HG02759 (cell line): ENCODE measurements around the gene PPP2R3B.
A peak's percentile ranks its signal among the peaks of the same experiment; 100 is the strongest.
"Not testable (repeated sequence)": the region's sequence is repeated elsewhere in the genome, so short reads cannot be mapped to it uniquely, and the experiment has no call there.

Experiments used
- ATAC-seq: cut with Tn5 transposase; IDR thresholded peaks from one replicate; pipeline ENCODE4 v1.9.1; 2021; ENCODE audit warnings: mild to moderate bottlenecking, moderate library complexity; ENCODE audit not compliant: unreplicated experiment

The PPP2R3B gene

DNA sequence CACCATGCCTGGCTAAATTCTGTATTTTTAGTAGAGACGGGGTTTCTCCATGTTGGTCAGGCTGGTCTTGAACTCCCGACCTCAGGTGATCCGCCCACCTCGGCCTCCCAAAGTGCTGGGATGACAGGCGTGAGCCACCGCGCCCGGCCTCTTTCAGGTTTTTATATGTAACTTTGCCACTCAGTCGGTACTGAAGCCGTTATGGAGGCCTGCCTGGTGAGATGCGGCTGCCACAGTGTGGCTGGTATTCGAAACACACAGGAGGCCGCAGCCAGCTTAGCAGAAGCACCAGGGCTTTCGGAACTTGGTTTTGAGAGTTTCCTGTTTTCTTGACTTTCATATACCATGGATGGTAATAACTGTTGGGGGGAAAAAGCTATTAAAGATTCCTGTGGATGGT is 62.0 kb downstream of the PPP2R3B start:
- not testable (repeated sequence) for ATAC-seq

DNA sequence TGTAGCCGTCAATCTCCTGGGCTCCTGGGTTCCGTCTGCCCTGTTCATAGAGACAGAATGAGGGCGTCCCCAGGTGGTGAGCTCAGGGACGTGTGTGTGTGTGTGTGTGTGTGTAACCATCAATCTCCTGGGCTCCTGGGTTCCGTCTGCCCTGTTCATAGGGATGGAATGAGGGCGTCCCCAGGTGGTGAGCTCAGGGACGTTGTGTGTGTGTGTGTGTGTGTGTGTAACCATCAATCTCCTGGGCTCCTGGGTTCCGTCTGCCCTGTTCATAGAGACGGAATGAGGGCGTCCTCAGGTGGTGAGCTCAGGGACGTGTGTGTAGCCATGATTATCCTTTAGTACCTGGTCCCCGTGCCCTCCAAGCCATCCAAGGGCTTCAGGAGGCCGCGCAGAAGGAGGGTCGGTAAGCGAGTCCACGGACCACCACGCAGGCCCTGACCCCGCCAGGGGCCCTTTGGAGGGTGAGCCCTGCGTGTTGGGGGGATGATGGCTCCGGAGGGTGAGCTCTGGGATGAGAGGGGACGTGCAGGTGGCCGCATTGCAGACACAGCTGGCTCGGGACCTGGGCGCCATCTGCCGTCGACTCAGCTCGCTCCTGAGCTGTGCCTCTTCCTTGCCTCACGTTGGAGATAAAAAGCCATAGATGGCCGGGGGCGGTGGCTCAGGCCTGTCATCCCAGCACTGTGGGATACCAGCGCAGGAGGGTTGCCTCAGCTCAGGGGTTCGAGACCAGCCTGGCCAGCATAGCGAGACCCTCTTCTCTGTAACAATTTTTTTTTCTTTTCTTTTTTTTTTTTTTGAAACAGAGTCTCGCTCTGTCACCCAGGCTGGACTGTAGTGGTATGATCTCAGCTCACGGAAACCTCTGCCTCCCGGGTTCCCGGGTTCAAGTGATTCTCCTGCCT is 62.7 kb downstream of the PPP2R3B start:
- ATAC-seq: no peak

GRCh38 chrX:320126-320783 is 66.5 kb downstream of the PPP2R3B start:
- ATAC-seq: no peak

DNA sequence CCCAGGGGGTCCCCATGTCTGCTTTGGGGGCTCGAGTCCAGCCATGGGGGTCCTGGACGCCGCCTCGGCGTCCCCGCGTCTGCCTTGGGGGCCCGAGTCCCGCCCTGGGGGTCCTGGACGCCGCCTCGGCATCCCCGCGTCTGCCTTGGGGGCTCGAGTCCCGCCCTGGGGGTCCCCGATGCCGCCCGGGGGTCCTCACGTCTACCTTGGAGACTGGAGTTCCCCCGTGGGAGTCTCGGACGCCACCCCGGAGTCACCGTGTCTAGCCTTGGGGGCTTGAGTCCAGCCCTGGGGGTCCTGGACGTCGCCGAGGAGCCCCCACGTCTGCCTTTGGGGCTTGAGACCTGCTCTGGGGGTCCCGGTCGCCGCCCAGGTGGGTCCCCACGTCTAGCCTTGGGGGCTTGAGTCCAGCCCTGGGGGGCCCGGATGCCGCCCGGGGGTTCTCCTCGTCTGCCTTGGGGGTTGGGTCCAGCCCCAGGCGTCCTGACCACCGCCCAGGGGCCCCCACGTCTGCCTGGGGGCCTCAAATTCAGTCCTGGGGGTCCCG is 67.1 kb downstream of the PPP2R3B start:
- ATAC-seq: no peak

- ATAC-seq: peak; percentile 81
Observed at GRCh38 chrX:318739-319578, 67.7 kb downstream of the PPP2R3B start, which contains the start of gene GTPBP6. Gene GTPBP6 (minus strand): TSS chrX:318796. CDS start chrX:318787, 9 bp downstream.

- ATAC-seq: peak; percentile 54
Observed at GRCh38 chrX:318068-318738, 68.5 kb downstream of the PPP2R3B start.

DNA sequence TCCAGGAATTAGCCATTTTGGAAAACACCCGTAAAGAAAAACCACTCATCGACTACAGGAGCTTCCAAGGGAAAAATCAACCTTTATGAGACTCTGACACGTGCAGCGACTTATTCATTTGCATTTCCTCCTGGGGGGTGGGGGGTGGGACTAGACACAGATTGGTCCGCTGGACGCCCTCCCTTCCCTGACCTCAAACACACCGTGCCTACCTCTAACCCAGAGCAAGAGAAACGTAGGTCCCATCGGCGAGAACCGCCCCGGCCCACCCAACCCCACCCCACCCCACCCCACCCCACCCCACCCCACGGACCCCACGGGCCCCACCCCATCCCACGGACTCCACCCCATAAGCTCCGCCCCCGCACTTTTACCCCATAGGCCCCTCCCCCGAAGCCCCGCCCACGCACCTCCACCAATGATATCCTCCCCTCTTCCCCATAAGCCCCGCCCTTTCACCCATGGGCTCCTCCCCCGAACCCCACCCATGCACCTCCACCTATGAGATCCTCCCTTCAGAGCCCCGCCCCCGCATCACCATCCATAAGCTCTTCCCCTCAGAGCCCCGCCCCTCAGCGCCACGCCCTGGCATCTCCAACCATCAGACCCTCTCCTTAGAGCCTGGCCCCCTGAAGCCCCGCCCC is 69.2 kb downstream of the PPP2R3B start:
- ATAC-seq: no peak

- no peak for ATAC-seq
Observed at GRCh38 chrX:316351-317325, 70.1 kb downstream of the PPP2R3B start.

- ATAC-seq: no peak
Observed at GRCh38 chrX:314781-315595, 71.7 kb downstream of the PPP2R3B start.

GRCh38 chrX:314049-314448 is 72.7 kb downstream of the PPP2R3B start:
- ATAC-seq: no peak

DNA sequence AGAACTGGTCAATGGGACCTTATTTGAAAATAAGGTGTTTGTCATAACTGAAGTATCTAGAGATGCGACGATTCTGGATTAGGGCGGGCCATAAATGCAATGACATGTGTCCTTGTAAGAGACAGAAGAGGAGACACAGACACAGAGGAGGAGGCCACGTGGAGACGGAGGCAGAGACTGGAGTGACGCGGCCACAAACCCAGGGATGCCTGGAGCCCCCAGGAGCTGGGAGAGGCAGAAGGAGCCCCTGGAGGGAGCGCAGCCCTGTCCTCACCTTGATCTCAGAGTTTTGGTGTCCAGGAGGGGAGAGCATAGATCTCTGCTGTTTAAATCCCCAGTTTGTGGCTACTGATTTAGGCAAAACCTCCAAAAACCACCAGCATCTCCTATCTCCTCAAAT is 73.2 kb downstream of the PPP2R3B start:
- no peak for ATAC-seq

GRCh38 chrX:312621-313331 is 73.9 kb downstream of the PPP2R3B start:
- no peak for ATAC-seq

DNA sequence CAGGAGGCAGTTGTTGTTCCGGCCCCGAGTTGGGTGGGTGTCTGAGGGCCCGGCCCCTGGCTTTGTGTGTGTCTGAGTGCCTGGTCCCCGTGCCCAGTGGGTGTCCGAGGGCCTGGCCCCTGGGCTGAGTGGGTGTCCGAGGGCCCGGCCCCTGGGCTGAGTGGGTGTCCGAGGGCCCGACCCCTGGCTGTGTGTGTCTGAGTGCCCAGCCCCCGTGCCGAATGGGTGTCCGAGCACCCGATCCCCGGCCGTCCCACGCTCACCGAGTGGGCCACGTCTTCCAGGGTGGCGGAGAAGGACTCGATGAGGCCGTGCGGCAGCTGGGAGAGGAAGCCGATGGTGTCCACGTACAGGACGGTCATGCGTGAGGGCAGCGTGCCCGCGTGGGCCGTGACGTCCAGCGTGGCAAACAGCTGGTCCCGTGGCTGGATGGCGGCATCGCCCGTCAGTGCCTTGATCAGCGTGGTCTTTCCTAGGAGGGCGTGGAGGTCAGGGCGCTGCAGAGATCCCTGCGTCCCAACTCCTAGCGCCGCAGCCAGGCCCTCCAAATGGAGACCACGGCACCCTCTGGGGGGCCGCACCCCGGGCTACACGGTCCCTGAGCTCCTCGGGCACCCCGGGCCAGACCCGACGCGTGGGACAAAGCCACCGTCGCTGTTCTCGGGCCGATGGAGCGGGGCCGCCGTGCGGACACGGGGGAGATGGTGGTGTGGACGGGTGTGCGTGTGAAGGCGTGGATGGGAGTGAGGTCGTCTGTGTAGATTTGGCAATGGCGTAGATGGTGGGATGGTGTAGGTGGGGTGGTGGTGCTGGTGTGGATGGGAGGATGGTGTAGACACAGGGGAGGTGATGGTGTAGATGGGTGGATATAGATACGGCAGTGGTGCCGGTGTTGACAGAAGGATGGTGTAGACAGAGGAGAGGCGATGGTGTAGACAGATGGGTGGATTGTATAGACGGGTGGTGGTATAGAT is 75.3 kb downstream of the PPP2R3B start:
- no peak for ATAC-seq

DNA sequence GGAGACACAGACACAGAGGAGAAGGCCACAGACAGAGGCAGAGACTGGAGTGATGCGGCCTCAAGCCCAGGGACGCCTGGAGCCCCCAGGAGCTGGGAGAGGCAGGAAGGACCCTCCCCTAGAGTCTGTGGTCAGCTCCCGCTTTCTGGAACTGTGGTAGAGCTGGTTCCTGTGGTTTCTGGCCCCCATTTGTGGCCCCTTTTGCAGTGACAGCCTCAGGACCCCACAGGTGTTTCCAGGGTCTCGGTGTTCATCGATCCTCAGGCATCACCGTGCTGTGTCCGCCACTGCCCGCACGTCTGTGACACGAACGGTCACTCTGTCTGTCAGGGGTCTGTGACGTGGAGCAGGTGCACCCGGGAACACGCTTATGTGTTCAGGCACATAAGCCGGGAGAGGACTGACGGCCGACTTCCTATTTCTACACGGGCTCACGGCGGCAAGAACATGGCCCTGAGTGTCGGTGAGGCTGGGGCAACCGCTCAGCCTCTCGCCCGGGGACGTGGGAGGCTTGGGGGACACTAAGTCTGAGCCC is 76.0 kb downstream of the PPP2R3B start:
- no peak for ATAC-seq

DNA sequence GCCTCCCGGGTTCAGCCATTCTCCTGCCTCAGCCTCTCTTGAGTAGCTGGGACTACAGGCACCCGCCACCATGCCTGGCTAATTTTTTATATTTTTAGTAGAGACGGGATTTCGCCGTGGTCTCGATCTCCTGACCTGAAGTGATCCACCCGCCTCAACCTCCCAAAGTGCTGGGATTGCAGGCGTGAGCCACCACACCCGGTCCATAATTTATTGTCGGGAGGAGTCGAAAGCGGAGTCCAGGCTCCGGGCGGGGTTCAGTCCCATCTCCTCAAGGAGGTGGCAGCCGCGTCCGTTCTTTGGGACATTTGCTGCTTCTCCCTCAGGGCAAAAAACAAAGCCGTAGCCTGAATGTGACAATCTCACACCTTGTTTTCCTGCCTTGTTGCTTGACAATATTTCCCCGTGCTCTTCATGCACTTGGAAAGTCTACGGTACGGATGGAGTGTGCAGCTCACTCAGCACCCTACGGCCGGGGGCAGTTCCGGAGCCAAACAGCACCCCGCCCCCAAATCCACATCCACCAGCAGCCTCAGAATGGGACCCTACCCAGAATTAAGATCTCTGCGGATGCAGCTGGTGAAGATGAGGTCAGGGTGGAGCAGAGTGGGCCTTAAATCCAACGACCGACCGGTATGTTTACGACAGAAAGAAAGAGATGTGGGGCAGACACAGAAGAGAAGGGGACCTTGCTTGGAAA is 77.7 kb downstream of the PPP2R3B start:
- no peak for ATAC-seq
